Esophagus muscularis mucosa (tissue), 4 donors: ENCODE data around the gene ATP5F1A. TPM values are rescaled to one million over a fixed set of nuclear protein-coding genes. Genes with fewer than 3 reads are reported as not detected.

Source experiments
- DNase-seq: peaks from one replicate; pipeline ENCODE4 v3.0.0-alpha.2; 2017; ENCODE audit errors: extremely low spot score
- H3K27ac ChIP-seq, 4 donors: fragments of 200-600 bp; sonication (generic); replicated peaks in 1 of 4; 1 replicate in 3 of 4; 2 replicates in 1 of 4; pipeline ENCODE4 v1.5.1; 2016 to 2019; ENCODE audit warnings: mild to moderate bottlenecking in 1 of 4
- H3K27me3 ChIP-seq, 4 donors: fragments of 200-600 bp; sonication (generic); one replicate each; pipeline versions ENCODE4 v1.5.1 to v1.6.0; 2016 to 2019
- H3K36me3 ChIP-seq, 4 donors: fragments of 200-600 bp; sonication (generic); one replicate each; pipeline ENCODE4 v1.5.1; 2016 to 2019
- H3K4me1 ChIP-seq, 4 donors: fragments of 200-600 bp; sonication (generic); one replicate each; pipeline ENCODE4 v1.5.1; 2016 to 2019
- H3K4me3 ChIP-seq, 4 donors: fragments of 200-600 bp; sonication (generic); 1 replicate in 2 of 4; 2 replicates in 2 of 4; pipeline ENCODE4 v1.5.1; 2016 to 2019; ENCODE audit warnings: mild to moderate bottlenecking in 4 of 4, moderate library complexity in 1 of 4
- H3K9me3 ChIP-seq, 4 donors: fragments of 200-600 bp; sonication (generic); 1 replicate in 3 of 4; 2 replicates in 1 of 4; pipeline ENCODE4 v1.5.1; 2016 to 2019
- CTCF ChIP-seq, 3 experiments: fragments of 200-600 bp in 2 of 3; fragments of 450-650 bp in 1 of 3; sonication (generic) in 2 of 3; IDR thresholded peaks; one replicate each; pipeline ENCODE4 v1.5.1; 2017 to 2019; ENCODE audit warnings: antibody characterized with exemption in 3 of 3, mild to moderate bottlenecking in 2 of 3, moderate library complexity in 1 of 3
- EP300 ChIP-seq: sonication (generic); formaldehyde crosslinking; IDR thresholded peaks from one replicate; pipeline ENCODE4 v1.6.1; 2017; ENCODE audit warnings: antibody characterized with exemption
- POLR2A ChIP-seq: fragments of 450-650 bp; IDR thresholded peaks from one replicate; pipeline ENCODE4 v1.6.1; 2017; ENCODE audit warnings: antibody characterized with exemption, moderate library complexity, mild to moderate bottlenecking, low read depth
- POLR2AphosphoS5 ChIP-seq, 2 donors: sonication (generic); formaldehyde crosslinking; IDR thresholded peaks; one replicate each; pipeline ENCODE4 v1.6.1; 2017; ENCODE audit warnings: antibody characterized with exemption in 2 of 2
- WGBS: methylation state at CpG from one replicate; pipeline ENCODE4 v1.1.5; 2018; 5-methylcytosine and 5-hydroxymethylcytosine counted together
- intact Hi-C: fragments of 100-400 bp; cut with DNase I; formaldehyde crosslinking; loops from one replicate; pipeline ENCODE4 v1.15.1; 2023
- total RNA-seq, 4 donors: library from RNA; depleted of rRNA; stranded (reverse); fragments of >200 nt; gene quantifications; one replicate each; pipeline versions ENCODE4 v1.1.0 to v1.2.1, GENCODE V29; 2016

ATP5F1A gene
- total RNA-seq, 4 donors from 2014 or later = 417 to 545 (median 470) TPM

DNA sequence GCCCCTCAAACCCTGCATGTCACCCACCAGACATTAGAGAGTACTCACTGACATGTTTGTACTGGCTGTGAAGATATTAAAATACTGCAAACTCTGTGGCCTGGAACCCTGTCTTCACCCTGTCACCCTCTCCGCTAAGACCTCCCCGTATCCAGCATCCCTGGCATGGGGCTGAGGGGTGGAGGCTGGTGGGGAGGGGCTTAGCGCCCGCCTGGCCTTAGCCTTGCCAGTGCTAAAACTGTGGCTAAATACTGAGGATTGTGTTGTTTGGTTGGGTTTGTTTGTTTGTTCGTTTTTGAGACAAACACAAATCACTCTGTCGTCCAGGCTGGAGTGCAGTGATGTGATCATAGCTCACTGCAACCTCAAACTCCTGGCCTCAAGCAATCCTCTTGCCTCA is 27.9 kb downstream of the ATP5F1A start:
- 91% methylated on average over 6 of the region's 6 CpGs for WGBS
- Histone ChIP-seq H3K4me1 (peaks cover 14 to 32% (median 27%) of the 10 kb centered on the region in 4 donors), H3K9me3 (no peaks in the 10 kb centered on the region), H3K4me3 (no peak overlapping the region), H3K27me3 (no peaks in the 10 kb centered on the region), H3K27ac (no peak overlapping the region), H3K36me3 (no peaks in the 10 kb centered on the region)
- no peak for DNase-seq
- intact Hi-C loops = loop anchor here (5.0 to 10.0 kb wide), 2 partner anchors 43 to 405 kb away; no protein-coding TSS in a partner anchor
- TF ChIP-seq POLR2AphosphoS5 (IDR thresholded peaks at IDR 0.05) (no peak), EP300 (no peak), CTCF (IDR thresholded peaks at IDR 0.05) (no peak)

DNA sequence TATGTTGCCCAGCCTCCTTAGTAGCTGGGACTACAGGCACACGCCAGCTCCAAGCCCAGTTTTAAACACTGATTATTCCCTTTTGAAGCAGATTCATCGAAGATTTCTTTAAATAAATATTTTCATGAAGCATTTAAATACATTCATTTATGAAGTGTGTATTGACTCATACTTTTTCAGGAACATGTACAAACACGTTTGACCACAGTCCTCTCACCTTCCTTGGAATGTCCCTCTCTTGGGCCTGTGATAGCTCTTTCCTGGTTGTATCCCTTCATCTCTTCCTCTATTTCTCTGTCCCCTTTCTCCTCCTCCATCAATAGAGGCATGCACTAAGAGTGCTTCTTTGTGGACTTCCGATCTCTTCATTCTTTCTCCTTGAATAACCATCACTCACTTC is 28.6 kb downstream of the ATP5F1A start:
- no peak for DNase-seq
- H3K4me3 ChIP-seq = no peak overlapping the region
- H3K4me1 ChIP-seq = peaks cover 14 to 32% (median 27%) of the 10 kb centered on the region in 4 donors
- H3K9me3 ChIP-seq = no peaks in the 10 kb centered on the region
- intact Hi-C loops = no loop called here
- 82% methylated on average over 4 of the region's 4 CpGs for WGBS
- no peaks in the 10 kb centered on the region for H3K36me3 ChIP-seq
- TF ChIP-seq EP300 (no peak), POLR2A (no peak), POLR2AphosphoS5 (IDR thresholded peaks at IDR 0.05) (no peak), CTCF (IDR thresholded peaks at IDR 0.05) (no peak)
- no peaks in the 10 kb centered on the region for H3K27me3 ChIP-seq
- no peak overlapping the region for H3K27ac ChIP-seq

DNA sequence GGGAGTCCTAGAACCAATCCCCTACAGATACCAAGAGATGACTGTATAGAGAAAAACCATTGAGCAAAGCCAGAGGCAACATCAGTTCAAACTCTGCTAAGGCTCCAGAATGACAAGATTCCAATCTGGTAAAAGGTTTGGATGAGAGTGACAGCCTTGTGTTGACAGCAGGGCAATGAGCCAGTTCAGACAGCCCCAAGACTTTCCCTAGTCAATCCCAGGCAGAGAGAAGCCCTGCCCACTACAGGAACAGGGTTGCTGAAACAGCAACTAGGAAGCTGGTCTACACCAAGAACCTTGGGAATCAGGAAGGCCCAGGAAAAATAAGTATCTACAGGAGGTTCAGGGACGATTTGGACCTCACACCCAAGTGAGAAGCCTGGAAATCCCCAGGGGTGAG is 29.3 kb downstream of the ATP5F1A start:
- no peaks in the 10 kb centered on the region for H3K36me3 ChIP-seq
- H3K4me3 ChIP-seq = no peak overlapping the region
- no peak for DNase-seq
- no peaks in the 10 kb centered on the region for H3K27me3 ChIP-seq
- no peak for TF ChIP-seq EP300
- TF ChIP-seq CTCF (IDR thresholded peaks at IDR 0.05) = no peak
- no peak for TF ChIP-seq POLR2A
- TF ChIP-seq POLR2AphosphoS5 (IDR thresholded peaks at IDR 0.05) = no peak
- WGBS = 14% methylated on average over 1 of the region's 1 CpG
- no peaks in the 10 kb centered on the region for H3K9me3 ChIP-seq
- peaks cover 14 to 29% (median 27%) of the 10 kb centered on the region in 4 donors for H3K4me1 ChIP-seq
- intact Hi-C loops = no loop called here
- no peak overlapping the region for H3K27ac ChIP-seq

GRCh38 chr18:46067438-46068007 is 30.6 kb downstream of the ATP5F1A start:
- H3K36me3 ChIP-seq = no peaks in the 10 kb centered on the region
- H3K27ac ChIP-seq = no peak overlapping the region
- H3K4me3 ChIP-seq = no peak overlapping the region
- WGBS = 74% methylated on average over 5 of the region's 5 CpGs
- no peaks in the 10 kb centered on the region for H3K27me3 ChIP-seq
- intact Hi-C loops = no loop called here
- TF ChIP-seq EP300 = no peak
- no peak for DNase-seq
- H3K9me3 ChIP-seq = no peaks in the 10 kb centered on the region
- peaks cover 5 to 17% (median 16%) of the 10 kb centered on the region in 4 donors for H3K4me1 ChIP-seq

GRCh38 chr18:46062781-46063180 is 35.3 kb downstream of the ATP5F1A start:
- intact Hi-C loops = no loop called here
- TF ChIP-seq POLR2A = no peak
- no peak for TF ChIP-seq EP300
- no peak for TF ChIP-seq CTCF (IDR thresholded peaks at IDR 0.05)
- no peak for TF ChIP-seq POLR2AphosphoS5 (IDR thresholded peaks at IDR 0.05)
- Histone ChIP-seq H3K27me3 (no peaks in the 10 kb centered on the region), H3K4me3 (no peak overlapping the region), H3K4me1 (no peaks in the 10 kb centered on the region), H3K9me3 (no peaks in the 10 kb centered on the region), H3K36me3 (no peaks in the 10 kb centered on the region), H3K27ac (no peak overlapping the region)
- no peak for DNase-seq
- 84% methylated on average over 5 of the region's 5 CpGs for WGBS
